ENCODE measurements around the gene ZDHHC4.

GRCh38 chr7:6554848-6555247 lies 22.4 kb upstream of the ZDHHC4 start:
- TF ChIP-seq MAFK (IDR thresholded peaks at IDR 0.05; ENCODE audit: partially characterized antibody), result no peak
- no peak for TF ChIP-seq CTCF (IDR thresholded peaks at IDR 0.05)
- TF ChIP-seq POLR2A (IDR thresholded peaks at IDR 0.05; ENCODE audit: low read length), result no peak
- TF ChIP-seq EHF (CRISPR knock-in tag; IDR thresholded peaks at IDR 0.05), result no peak

All from A549 (cell line).